NCI-H2171 (cell line): ENCODE data around the gene TMEM214.

Experiments
- DNase-seq: peaks from one replicate; lab custom pipeline; 2025; lab: John Stamatoyannopoulos, UW

Gene TMEM214

GRCh38 chr2:27032495-27033252 lies at the start of gene TMEM214:
TMEM214 (plus strand) TSS chr2:27032965; CDS start chr2:27033016, 51 bp downstream.
- DNase-seq, result peak; percentile 83

- no peak for DNase-seq
Measured at GRCh38 chr2:26983746-26984145, 49.0 kb upstream of the TMEM214 start.

- no peak for DNase-seq
Measured at GRCh38 chr2:26985807-26986206, 47.0 kb upstream of the TMEM214 start.

GRCh38 chr2:26986576-26986975 lies 46.2 kb upstream of the TMEM214 start:
- DNase-seq, result no peak

- no peak for DNase-seq
Measured at GRCh38 chr2:26988058-26988860, 44.5 kb upstream of the TMEM214 start.

- DNase-seq, result no peak
Measured at GRCh38 chr2:26989156-26989555, 43.6 kb upstream of the TMEM214 start.

GRCh38 chr2:26991717-26992116 lies 41.0 kb upstream of the TMEM214 start:
- no peak for DNase-seq

GRCh38 chr2:26993768-26994167 lies 39.0 kb upstream of the TMEM214 start:
- DNase-seq, result no peak

GRCh38 chr2:26994983-26995382 lies 37.8 kb upstream of the TMEM214 start:
- no peak for DNase-seq

GRCh38 chr2:26997394-26997793 lies 35.4 kb upstream of the TMEM214 start:
- no peak for DNase-seq

- no peak for DNase-seq
Measured at GRCh38 chr2:26998323-26998722, 34.4 kb upstream of the TMEM214 start.

GRCh38 chr2:27000228-27000627 lies 32.5 kb upstream of the TMEM214 start:
- no peak for DNase-seq

- DNase-seq, result no peak
Measured at GRCh38 chr2:27000995-27001394, 31.8 kb upstream of the TMEM214 start.

- no peak for DNase-seq
Measured at GRCh38 chr2:27001950-27002349, 30.8 kb upstream of the TMEM214 start.

GRCh38 chr2:27003007-27003406 lies 29.8 kb upstream of the TMEM214 start:
- DNase-seq, result no peak

GRCh38 chr2:27003857-27004256 lies 28.9 kb upstream of the TMEM214 start:
- no peak for DNase-seq

- no peak for DNase-seq
Measured at GRCh38 chr2:27006602-27007415, 26.0 kb upstream of the TMEM214 start.

- no peak for DNase-seq
Measured at GRCh38 chr2:27007416-27008374, 25.1 kb upstream of the TMEM214 start.

- no peak for DNase-seq
Measured at GRCh38 chr2:27008678-27009077, 24.1 kb upstream of the TMEM214 start.

GRCh38 chr2:27009083-27009482 lies 23.7 kb upstream of the TMEM214 start:
- DNase-seq, result no peak

- no peak for DNase-seq
Measured at GRCh38 chr2:27009716-27010115, 23.0 kb upstream of the TMEM214 start.
